GM12874 (cell line): ENCODE data around the gene NOC2L.

Experiments used
- TF ChIP-seq, protein P1 (sequence below): IDR thresholded peaks from 2 replicates; pipeline ENCODE4 v1.5.1; 2011; ENCODE audit warnings: low read depth, mild to moderate bottlenecking, control low read depth, low read length, moderate library complexity; ENCODE audit not compliant: insufficient read depth

The NOC2L gene

DNA sequence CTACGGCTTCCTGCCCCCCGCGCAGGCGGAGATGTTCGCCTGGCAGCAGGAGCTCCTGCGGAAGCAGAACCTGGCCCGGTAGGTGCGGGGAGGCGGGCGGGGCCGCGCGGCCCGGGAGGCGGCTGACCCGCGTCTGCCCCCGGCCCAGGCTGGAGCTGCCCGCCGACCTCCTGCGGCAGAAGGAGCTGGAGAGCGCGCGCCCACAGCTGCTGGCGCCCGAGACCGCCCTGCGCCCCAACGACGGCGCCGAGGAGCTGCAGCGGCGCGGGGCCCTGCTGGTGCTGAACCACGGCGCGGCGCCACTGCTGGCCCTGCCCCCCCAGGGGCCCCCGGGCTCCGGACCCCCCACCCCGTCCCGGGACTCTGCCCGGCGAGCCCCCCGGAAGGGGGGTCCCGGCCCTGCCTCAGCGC, 16.6 kb downstream of the NOC2L start:
- TF ChIP-seq, protein P1, sequence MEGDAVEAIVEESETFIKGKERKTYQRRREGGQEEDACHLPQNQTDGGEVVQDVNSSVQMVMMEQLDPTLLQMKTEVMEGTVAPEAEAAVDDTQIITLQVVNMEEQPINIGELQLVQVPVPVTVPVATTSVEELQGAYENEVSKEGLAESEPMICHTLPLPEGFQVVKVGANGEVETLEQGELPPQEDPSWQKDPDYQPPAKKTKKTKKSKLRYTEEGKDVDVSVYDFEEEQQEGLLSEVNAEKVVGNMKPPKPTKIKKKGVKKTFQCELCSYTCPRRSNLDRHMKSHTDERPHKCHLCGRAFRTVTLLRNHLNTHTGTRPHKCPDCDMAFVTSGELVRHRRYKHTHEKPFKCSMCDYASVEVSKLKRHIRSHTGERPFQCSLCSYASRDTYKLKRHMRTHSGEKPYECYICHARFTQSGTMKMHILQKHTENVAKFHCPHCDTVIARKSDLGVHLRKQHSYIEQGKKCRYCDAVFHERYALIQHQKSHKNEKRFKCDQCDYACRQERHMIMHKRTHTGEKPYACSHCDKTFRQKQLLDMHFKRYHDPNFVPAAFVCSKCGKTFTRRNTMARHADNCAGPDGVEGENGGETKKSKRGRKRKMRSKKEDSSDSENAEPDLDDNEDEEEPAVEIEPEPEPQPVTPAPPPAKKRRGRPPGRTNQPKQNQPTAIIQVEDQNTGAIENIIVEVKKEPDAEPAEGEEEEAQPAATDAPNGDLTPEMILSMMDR, result 0 out of 2 replicates have a peak, but pooled peaks have one; percentile 4

DNA sequence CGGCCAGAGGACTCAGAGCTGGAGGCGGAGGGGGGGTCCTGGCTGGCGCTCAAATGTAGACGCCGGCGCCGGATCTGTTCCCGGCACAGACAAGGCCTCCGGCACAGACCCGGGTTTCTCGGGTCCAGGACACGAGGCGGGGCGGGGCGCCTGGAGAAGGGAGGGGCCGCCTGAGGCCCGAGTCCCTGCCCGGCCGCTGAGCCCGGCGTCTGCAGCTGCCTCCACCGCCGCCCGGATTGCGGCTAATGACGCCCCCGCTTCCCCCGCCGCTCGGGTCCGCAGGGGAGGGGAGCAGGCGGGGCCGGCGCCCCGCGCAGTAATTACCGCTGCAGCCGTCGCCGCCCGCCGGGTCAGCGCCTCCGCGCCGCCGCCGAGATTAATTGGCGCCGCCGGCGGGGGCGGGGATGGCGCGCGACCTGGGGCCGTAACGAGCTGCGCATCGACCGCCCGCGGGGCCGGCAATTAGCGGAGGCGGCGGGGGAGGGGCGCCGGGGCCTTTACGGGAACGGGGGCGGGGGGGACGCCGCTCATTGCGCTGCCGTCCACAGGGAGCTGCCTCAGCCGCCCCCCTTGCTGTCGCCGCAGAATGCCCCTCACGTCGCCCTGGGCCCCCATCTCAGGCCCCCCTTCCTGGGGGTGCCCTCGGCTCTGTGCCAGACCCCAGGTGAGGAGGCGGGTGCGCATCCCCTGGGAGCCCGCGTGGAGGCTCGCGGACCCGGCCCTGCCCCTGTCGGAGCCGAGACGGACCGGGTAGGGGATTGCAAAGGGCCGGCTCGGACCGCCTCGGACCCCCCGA, 17.3 kb downstream of the NOC2L start:
- TF ChIP-seq, protein P1, result no peak

DNA sequence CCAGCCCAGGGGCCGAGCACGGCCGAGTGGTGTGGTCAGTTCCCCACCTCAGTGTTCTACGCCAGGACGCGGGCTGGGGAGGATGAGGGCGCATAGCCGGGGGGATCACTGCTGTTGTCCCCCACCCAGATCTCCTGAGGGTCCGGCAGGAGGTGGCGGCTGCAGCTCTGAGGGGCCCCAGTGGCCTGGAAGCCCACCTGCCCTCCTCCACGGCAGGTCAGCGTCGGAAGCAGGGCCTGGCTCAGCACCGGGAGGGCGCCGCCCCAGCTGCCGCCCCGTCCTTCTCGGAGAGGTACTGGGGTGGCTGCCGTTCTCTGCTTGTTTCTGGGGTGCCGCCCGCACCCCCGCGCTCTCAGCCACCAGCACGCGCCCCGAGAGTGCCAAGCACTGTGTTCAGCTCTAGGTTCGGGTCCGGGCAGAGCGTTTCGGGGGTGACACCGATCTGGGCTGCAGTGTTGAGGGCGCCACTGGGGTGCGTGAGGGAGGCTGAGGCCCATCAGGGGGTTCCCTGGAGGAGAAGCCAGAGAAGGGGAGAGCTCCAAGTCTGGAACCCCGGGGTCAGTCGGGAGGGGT, 18.0 kb downstream of the NOC2L start:
- TF ChIP-seq, protein P1, result 0 out of 2 replicates have a peak, but pooled peaks have one; percentile 11

DNA sequence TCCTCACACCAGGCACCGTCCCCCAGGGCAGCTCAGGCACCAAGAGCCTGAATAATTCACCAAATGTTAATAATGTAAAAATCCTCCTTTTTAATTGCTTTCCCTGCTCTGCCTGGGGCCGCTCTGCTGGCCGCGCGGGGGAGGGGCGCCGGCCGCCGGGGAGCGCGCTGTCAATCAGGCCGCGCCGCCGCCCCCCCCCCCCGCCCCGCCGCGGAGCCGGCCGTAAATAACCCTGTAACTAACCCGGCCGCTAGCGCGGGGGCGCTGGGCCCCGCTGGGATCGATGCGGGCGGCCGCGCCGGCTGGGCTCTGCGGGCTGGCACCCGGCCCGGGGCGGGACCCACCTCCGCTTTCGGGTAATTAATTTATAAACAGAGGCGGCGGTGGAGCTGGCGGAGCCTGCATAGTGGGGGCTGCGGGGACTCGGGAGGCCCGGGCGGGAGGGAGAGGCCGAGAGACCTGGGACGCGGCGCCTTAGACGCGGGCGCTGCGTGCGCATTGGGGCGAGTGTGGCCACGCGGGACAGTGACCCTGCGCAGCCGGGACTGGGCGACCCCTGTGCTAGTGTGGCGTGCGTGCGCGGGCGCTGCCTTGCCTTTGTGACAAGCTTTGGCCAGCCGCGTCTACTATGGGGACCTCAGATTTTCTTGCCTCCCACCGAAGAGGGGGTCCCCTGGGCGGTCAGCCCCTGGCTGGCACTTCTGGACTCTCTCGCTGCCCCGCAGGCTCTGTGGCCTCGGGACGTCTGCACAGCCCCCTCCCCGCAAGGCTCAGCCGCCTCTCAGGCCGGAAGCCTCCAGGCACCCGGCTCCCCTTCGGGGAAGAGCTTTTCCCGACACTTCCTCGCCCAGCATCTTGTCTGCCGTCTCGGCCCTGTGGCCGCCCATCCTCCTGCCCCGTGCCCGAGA, 18.7 kb downstream of the NOC2L start:
- TF ChIP-seq, protein P1, result no peak

DNA sequence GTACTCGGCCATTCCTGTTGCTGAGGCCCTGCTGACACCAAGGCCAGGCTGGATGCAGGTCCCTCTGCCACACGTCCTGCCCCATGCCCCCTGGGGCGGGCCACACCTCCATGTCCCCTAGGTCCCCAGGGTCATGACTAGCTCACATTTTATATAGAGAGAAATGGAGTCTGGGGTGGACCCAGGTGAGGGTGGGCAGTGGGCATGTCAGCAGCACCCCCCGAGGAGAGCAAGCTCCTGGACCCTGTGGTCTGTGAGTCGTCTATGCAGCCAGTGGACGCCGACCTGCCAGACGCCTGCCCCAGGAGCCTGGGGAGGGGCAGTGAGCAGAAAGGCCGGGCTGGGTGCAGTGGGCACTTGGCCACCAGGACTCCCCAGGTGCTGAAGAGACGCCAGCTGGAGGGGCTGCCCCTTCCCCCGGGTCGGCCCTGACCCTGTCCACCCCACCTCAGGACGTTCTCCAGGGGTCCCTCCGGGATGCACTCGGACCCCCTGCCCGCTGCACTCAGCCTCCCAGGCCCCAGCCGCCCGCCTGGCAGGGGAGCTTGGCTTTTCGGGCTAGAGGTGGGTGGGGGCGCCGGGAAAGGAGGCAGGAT, 19.4 kb downstream of the NOC2L start:
- TF ChIP-seq, protein P1, result no peak

DNA sequence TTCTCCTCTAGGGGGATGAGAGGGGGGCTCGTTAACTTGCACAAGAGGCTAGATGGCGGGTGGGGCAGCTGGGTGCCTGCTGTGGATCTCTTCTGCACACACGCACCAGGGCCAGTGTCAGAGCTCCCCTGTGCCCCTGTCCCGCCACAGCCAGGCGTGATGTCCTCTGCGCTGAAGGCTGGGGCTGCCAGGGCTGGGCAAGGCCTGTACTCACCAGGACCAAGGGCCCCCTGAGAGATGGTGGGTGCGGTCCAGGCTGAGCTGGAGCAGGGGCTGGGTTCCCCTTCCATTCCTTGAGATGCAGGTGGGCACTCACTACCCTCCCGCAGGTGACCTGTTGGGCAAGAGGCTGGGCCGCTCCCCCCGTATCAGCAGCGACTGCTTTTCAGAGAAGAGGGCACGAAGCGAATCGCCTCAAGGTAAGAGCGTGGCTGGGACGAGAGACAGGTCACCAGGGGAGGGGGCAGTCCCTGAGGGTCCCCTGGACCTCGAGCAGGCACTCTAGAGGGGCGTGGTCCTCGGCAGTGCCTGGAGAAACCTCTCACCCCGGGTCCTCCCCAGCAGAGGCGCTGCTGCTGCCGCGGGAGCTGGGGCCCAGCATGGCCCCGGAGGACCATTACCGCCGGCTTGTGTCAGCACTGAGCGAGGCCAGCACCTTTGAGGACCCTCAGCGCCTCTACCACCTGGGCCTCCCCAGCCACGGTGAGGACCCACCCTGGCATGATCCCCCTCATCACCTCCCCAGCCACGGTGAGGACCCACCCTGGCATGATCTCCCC, 20.2 kb downstream of the NOC2L start:
- TF ChIP-seq, protein P1, result no peak
